ENCODE data around the gene UTP4.
A peak's percentile ranks its signal among the peaks of the same experiment; 100 is the strongest.

DNA sequence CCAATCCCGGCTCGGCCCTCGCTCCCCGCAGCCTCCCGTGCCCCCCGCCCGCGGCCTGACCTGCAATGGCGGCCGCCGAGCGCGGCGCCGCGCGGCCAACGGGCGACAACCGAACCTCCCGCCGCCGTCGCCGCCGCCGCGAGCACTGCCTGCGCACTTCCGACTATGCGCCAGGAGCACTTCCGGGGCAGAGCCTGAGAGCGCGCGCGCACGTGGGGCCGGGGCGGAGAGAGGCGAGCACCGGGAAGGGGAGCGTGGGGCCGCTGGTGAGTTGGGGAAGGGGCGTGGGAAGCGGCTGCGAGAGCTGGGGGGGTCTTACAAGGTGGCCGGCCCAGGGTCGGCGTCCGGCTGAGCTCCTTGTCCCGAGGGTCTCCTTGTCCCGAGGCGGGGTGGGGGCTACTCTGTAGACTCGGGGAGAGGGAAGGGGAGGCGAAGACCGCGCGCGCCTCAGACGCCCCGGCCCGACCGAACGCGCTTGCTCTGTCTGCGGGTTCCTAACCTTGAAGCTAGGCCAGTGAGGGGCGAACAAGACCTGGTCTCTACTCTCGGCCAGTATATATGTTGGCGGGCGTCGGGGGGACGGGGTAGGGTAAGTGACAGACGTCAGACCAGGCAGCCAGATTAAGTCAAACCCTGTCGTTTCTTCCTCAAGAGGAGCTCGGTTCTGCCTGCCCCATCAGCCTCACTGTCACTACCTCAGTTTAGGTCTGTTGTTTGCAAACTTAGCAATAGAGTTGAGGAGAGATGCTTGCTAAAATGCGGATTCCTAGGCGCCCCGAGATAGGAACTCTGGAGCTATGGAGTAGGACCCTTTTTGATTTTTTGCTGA, at the start of gene UTP4, which contains the start of gene CHTF8:
- TF ChIP-seq, protein P1, sequence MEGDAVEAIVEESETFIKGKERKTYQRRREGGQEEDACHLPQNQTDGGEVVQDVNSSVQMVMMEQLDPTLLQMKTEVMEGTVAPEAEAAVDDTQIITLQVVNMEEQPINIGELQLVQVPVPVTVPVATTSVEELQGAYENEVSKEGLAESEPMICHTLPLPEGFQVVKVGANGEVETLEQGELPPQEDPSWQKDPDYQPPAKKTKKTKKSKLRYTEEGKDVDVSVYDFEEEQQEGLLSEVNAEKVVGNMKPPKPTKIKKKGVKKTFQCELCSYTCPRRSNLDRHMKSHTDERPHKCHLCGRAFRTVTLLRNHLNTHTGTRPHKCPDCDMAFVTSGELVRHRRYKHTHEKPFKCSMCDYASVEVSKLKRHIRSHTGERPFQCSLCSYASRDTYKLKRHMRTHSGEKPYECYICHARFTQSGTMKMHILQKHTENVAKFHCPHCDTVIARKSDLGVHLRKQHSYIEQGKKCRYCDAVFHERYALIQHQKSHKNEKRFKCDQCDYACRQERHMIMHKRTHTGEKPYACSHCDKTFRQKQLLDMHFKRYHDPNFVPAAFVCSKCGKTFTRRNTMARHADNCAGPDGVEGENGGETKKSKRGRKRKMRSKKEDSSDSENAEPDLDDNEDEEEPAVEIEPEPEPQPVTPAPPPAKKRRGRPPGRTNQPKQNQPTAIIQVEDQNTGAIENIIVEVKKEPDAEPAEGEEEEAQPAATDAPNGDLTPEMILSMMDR (IDR thresholded peaks at IDR 0.05) = no peak
- TF ChIP-seq POLR2A (IDR thresholded peaks at IDR 0.05) = peak in 1 of 2 donors; percentile 97

Measured in lower leg skin (tissue), 3 donors.